Esophagus squamous epithelium (tissue), 4 donors: ENCODE data around the gene DYNC2H1.

Experiments
- POLR2A ChIP-seq, 4 donors: fragments of 450-650 bp; IDR thresholded peaks; one replicate each; pipeline ENCODE4 v1.6.1; 2017; ENCODE audit warnings: antibody characterized with exemption in 4 of 4, mild to moderate bottlenecking in 4 of 4, moderate library complexity in 3 of 4
- TF ChIP-seq, protein P1 (sequence below), 6 experiments: fragments of 450-650 bp in 4 of 6; fragments of 200-600 bp in 2 of 6; sonication (generic) in 2 of 6; IDR thresholded peaks; one replicate each; pipeline ENCODE4 v1.5.1; 2016 to 2019; ENCODE audit warnings: antibody characterized with exemption in 6 of 6, mild to moderate bottlenecking in 4 of 6, moderate library complexity in 4 of 6

DNA sequence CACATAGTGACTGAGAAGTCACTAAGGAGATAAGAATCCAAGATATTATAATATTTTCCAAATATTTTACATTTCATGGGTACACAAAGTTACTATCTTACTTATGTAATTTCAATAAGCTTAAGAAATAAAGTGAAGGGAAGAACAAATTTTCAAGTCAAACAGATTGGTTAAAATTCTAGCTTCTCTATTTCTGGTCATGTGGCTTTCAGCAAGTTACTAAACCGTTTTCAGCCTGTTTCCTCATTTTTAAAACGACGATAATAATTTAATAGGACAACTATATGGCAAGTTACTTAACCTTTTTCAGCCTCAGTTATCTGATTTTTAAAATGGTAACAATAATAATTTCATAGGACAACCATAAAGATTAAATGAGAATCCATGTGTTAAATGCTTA, 32.9 kb upstream of the DYNC2H1 start:
- TF ChIP-seq, protein P1, sequence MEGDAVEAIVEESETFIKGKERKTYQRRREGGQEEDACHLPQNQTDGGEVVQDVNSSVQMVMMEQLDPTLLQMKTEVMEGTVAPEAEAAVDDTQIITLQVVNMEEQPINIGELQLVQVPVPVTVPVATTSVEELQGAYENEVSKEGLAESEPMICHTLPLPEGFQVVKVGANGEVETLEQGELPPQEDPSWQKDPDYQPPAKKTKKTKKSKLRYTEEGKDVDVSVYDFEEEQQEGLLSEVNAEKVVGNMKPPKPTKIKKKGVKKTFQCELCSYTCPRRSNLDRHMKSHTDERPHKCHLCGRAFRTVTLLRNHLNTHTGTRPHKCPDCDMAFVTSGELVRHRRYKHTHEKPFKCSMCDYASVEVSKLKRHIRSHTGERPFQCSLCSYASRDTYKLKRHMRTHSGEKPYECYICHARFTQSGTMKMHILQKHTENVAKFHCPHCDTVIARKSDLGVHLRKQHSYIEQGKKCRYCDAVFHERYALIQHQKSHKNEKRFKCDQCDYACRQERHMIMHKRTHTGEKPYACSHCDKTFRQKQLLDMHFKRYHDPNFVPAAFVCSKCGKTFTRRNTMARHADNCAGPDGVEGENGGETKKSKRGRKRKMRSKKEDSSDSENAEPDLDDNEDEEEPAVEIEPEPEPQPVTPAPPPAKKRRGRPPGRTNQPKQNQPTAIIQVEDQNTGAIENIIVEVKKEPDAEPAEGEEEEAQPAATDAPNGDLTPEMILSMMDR (IDR thresholded peaks at IDR 0.05), result no peak
- no peak for TF ChIP-seq POLR2A (IDR thresholded peaks at IDR 0.05)
